Upper lobe of left lung (tissue), 6 donors: ENCODE data around the gene CHRNG. TPM values are rescaled to one million over a fixed set of nuclear protein-coding genes. Genes with fewer than 3 reads are reported as not detected.

ENCODE experiments used
- ATAC-seq, 2 donors: fragments of 200-7000 bp; cut with Tn5 transposase; one replicate each; pipeline ENCODE4 v1.9.1; 2022; ENCODE audit warnings: mild to moderate bottlenecking in 2 of 2, moderate library complexity in 2 of 2; ENCODE audit not compliant: low FRiP score in 2 of 2
- DNase-seq, 2 donors: peaks; one replicate each; pipeline ENCODE4 v3.0.0-alpha.2; 2019 to 2020
- H3K27ac ChIP-seq, 4 donors: fragments of 200-600 bp; sonication (generic); one replicate each; pipeline ENCODE4 v1.5.1; 2016 to 2019
- H3K27me3 ChIP-seq, 4 donors: fragments of 200-600 bp; sonication (generic); one replicate each; pipeline ENCODE4 v1.5.1; 2017 to 2019
- H3K36me3 ChIP-seq, 4 donors: fragments of 200-600 bp; sonication (generic); one replicate each; pipeline ENCODE4 v1.5.1; 2016 to 2019
- H3K4me1 ChIP-seq, 4 donors: fragments of 200-600 bp; sonication (generic); one replicate each; pipeline ENCODE4 v1.5.1; 2018 to 2019
- H3K4me3 ChIP-seq, 4 donors: fragments of 200-600 bp; sonication (generic); one replicate each; pipeline ENCODE4 v1.5.1; 2017 to 2019; ENCODE audit warnings: mild to moderate bottlenecking in 2 of 4, moderate library complexity in 1 of 4
- H3K9me3 ChIP-seq, 4 donors: fragments of 200-600 bp; sonication (generic); one replicate each; pipeline ENCODE4 v1.5.1; 2018 to 2019
- CTCF ChIP-seq, 6 experiments: fragments of 450-650 bp in 4 of 6; fragments of 200-600 bp in 2 of 6; sonication (generic) in 2 of 6; IDR thresholded peaks; one replicate each; pipeline ENCODE4 v1.5.1; 2016 to 2019; ENCODE audit warnings: antibody characterized with exemption in 6 of 6
- EP300 ChIP-seq, 4 donors: sonication (generic); formaldehyde crosslinking; IDR thresholded peaks; one replicate each; pipeline ENCODE4 v1.5.1; 2017; ENCODE audit warnings: antibody characterized with exemption in 4 of 4, control low read depth in 2 of 4
- POLR2A ChIP-seq, 4 donors: fragments of 450-650 bp; IDR thresholded peaks; one replicate each; pipeline ENCODE4 v1.5.1; 2016 to 2017; ENCODE audit warnings: antibody characterized with exemption in 4 of 4, mild to moderate bottlenecking in 2 of 4
- POLR2AphosphoS5 ChIP-seq, 2 donors: sonication (generic); formaldehyde crosslinking; IDR thresholded peaks; one replicate each; pipeline ENCODE4 v1.5.1; 2017; ENCODE audit warnings: antibody characterized with exemption in 2 of 2
- WGBS, 2 donors: methylation state at CpG; one replicate each; pipeline ENCODE4 v1.1.5; 2017 to 2018; 5-methylcytosine and 5-hydroxymethylcytosine counted together
- total RNA-seq, 6 donors: library from RNA; depleted of rRNA in 4 of 6; stranded (reverse); fragments of >200 nt in 4 of 6; gene quantifications; one replicate each; pipeline versions ENCODE4 v1.1.0 to v1.2.1, GENCODE V29; 2016 to 2021
- donor health status: DM: no; HTN: no; CAD: no; lungs with moderate emphysema.
- donor health status: DM: no; HTN: yes; CAD: no; lungs with severe emphysema.

Gene CHRNG
- total RNA-seq, 6 donors from 2014 or later: not detected

- DNase-seq (no peak), ATAC-seq (no peak)
- Histone ChIP-seq H3K9me3 (no peaks in the 10 kb centered on the region), H3K4me1 (peaks cover 0 to 8% (median 3%) of the 10 kb centered on the region in 4 donors), H3K27me3 (peaks cover 0 to 17% (median 6%) of the 10 kb centered on the region in 4 donors), H3K36me3 (no peaks in the 10 kb centered on the region), H3K27ac (no peak overlapping the region), H3K4me3 (no peak overlapping the region)
- TF ChIP-seq POLR2A (IDR thresholded peaks at IDR 0.05): no peak
- no peak for TF ChIP-seq POLR2AphosphoS5 (IDR thresholded peaks at IDR 0.05)
- TF ChIP-seq EP300 (IDR thresholded peaks at IDR 0.05): no peak
- no peak for TF ChIP-seq CTCF (IDR thresholded peaks at IDR 0.05)
- WGBS, 2 donors: 67 to 69% methylated on average over 8 of the region's 8 CpGs
These were observed 47.1 kb upstream of the CHRNG start for GRCh38 chr2:232492236-232492848.

- no peak for TF ChIP-seq CTCF (IDR thresholded peaks at IDR 0.05)
- no peak for TF ChIP-seq POLR2A (IDR thresholded peaks at IDR 0.05)
- TF ChIP-seq EP300 (IDR thresholded peaks at IDR 0.05): no peak
- no peak for ATAC-seq
- WGBS, 2 donors: 81 to 91% methylated on average over 17 to 21 of the region's 24 CpGs
- H3K4me3 ChIP-seq: no peak overlapping the region
- H3K4me1 ChIP-seq: no peaks in the 10 kb centered on the region
- no peak overlapping the region for H3K27ac ChIP-seq
- no peak for DNase-seq
- H3K27me3 ChIP-seq: peaks cover 0 to 9% (median 3%) of the 10 kb centered on the region in 4 donors
- H3K9me3 ChIP-seq: no peaks in the 10 kb centered on the region
- H3K36me3 ChIP-seq: no peaks in the 10 kb centered on the region
These were observed 46.4 kb upstream of the CHRNG start for GRCh38 chr2:232492963-232493700.

- DNase-seq (no peak), ATAC-seq (no peak)
- Histone ChIP-seq H3K36me3 (no peaks in the 10 kb centered on the region), H3K4me3 (no peak overlapping the region), H3K9me3 (no peaks in the 10 kb centered on the region), H3K4me1 (no peaks in the 10 kb centered on the region), H3K27me3 (peaks cover 0 to 1% (median 0%) of the 10 kb centered on the region in 4 donors), H3K27ac (no peak overlapping the region)
- TF ChIP-seq POLR2AphosphoS5 (IDR thresholded peaks at IDR 0.05) (no peak), POLR2A (IDR thresholded peaks at IDR 0.05) (no peak), CTCF (IDR thresholded peaks at IDR 0.05) (no peak), EP300 (IDR thresholded peaks at IDR 0.05) (no peak)
- WGBS, 2 donors: 72 to 74% methylated on average over 8 to 10 of the region's 10 CpGs
These were observed 45.6 kb upstream of the CHRNG start for GRCh38 chr2:232493701-232494474.

- H3K4me3 ChIP-seq: no peak overlapping the region
- H3K27ac ChIP-seq: no peak overlapping the region
- 91 to 92% methylated on average over 2 to 5 of the region's 5 CpGs for WGBS, 2 donors
- H3K36me3 ChIP-seq: no peaks in the 10 kb centered on the region
- DNase-seq (no peak), ATAC-seq (no peak)
- H3K9me3 ChIP-seq: no peaks in the 10 kb centered on the region
- no peaks in the 10 kb centered on the region for H3K4me1 ChIP-seq
- H3K27me3 ChIP-seq: no peaks in the 10 kb centered on the region
- no peak for TF ChIP-seq POLR2A (IDR thresholded peaks at IDR 0.05)
- TF ChIP-seq POLR2AphosphoS5 (IDR thresholded peaks at IDR 0.05): no peak
- no peak for TF ChIP-seq EP300 (IDR thresholded peaks at IDR 0.05)
- TF ChIP-seq CTCF (IDR thresholded peaks at IDR 0.05): no peak
These were observed 45.0 kb upstream of the CHRNG start for GRCh38 chr2:232494542-232494941.
